ENCODE data around the gene HEPN1.

The HEPN1 gene

GRCh38 chr11:124899383-124900145, 19.5 kb upstream of the HEPN1 start:
- no peak for DNase-seq (ENCODE audit: low read depth)

GRCh38 chr11:124900464-124900863, 18.6 kb upstream of the HEPN1 start:
- no peak for DNase-seq (ENCODE audit: low read depth)

GRCh38 chr11:124902616-124903015, 16.4 kb upstream of the HEPN1 start:
- no peak for DNase-seq (ENCODE audit: low read depth)

- DNase-seq (ENCODE audit: low read depth), result no peak
Measured at GRCh38 chr11:124915541-124916369, 3.3 kb upstream of the HEPN1 start.

- no peak for DNase-seq (ENCODE audit: low read depth)
Measured at GRCh38 chr11:124916370-124916710, 2.7 kb upstream of the HEPN1 start.

GRCh38 chr11:124917115-124917637, 1.9 kb upstream of the HEPN1 start:
- no peak for DNase-seq (ENCODE audit: low read depth)

GRCh38 chr11:124919898-124920297, 848 bp downstream of the HEPN1 start:
- DNase-seq (ENCODE audit: low read depth), result no peak

GRCh38 chr11:124920356-124920755, 1.3 kb downstream of the HEPN1 start:
- DNase-seq (ENCODE audit: low read depth), result no peak

GRCh38 chr11:124920870-124921609, 2.0 kb downstream of the HEPN1 start:
- peak; percentile 76 for DNase-seq (ENCODE audit: low read depth)

GRCh38 chr11:124922831-124923230, 3.8 kb downstream of the HEPN1 start:
- no peak for DNase-seq (ENCODE audit: low read depth)

GRCh38 chr11:124923296-124923695, 4.2 kb downstream of the HEPN1 start:
- no peak for DNase-seq (ENCODE audit: low read depth)

GRCh38 chr11:124928942-124929665, 10.1 kb downstream of the HEPN1 start:
- DNase-seq (ENCODE audit: low read depth), result no peak

- no peak for DNase-seq (ENCODE audit: low read depth)
Measured at GRCh38 chr11:124930799-124931198, 11.7 kb downstream of the HEPN1 start.

GRCh38 chr11:124934862-124935547, 16.0 kb downstream of the HEPN1 start:
- DNase-seq (ENCODE audit: low read depth), result no peak

- no peak for DNase-seq (ENCODE audit: low read depth)
Measured at GRCh38 chr11:124935548-124936514, 16.8 kb downstream of the HEPN1 start, which contains the start of gene HEPACAM. HEPACAM (minus strand) TSS chr11:124936047; CDS start chr11:124936006, 41 bp downstream.

- no peak for DNase-seq (ENCODE audit: low read depth)
Measured at GRCh38 chr11:124937336-124937935, 18.4 kb downstream of the HEPN1 start.

- DNase-seq (ENCODE audit: low read depth), result no peak
Measured at GRCh38 chr11:124938206-124938765, 19.2 kb downstream of the HEPN1 start.

GRCh38 chr11:124938970-124939369, 19.9 kb downstream of the HEPN1 start:
- DNase-seq (ENCODE audit: low read depth), result no peak

GRCh38 chr11:124941703-124942102, 22.7 kb downstream of the HEPN1 start:
- DNase-seq (ENCODE audit: low read depth), result no peak
